Liver (tissue), 9 donors: ENCODE results near the gene ASB5. TPM values are rescaled to one million over a fixed set of nuclear protein-coding genes. Genes with fewer than 3 reads are reported as not detected.

Experiments used
- DNase-seq: peaks from one replicate; pipeline ENCODE4 v3.0.0-alpha.2; 2017; ENCODE audit warnings: low spot score
- H3K27ac ChIP-seq, 2 donors: one replicate each; pipeline ENCODE4 v1.7.0; 2013; ENCODE audit warnings: inconsistent platforms in 2 of 2, low read length in 2 of 2, control low read depth in 1 of 2, low read depth in 1 of 2, mild to moderate bottlenecking in 1 of 2
- H3K27me3 ChIP-seq, 4 donors: one replicate each; pipeline versions ENCODE4 v1.6.1 to v1.7.0; 2013; ENCODE audit warnings: low read length in 3 of 4, inconsistent platforms in 1 of 4, mild to moderate bottlenecking in 1 of 4, moderate library complexity in 1 of 4; ENCODE audit not compliant: control insufficient read depth in 4 of 4, insufficient read depth in 4 of 4
- H3K36me3 ChIP-seq, 4 donors: one replicate each; pipeline versions ENCODE4 v1.6.1 to v1.7.0; 2013; ENCODE audit warnings: low read length in 3 of 4, mild to moderate bottlenecking in 3 of 4, low read depth in 1 of 4, moderate library complexity in 1 of 4; ENCODE audit not compliant: control insufficient read depth in 4 of 4, insufficient read depth in 3 of 4
- H3K4me1 ChIP-seq, 4 donors: one replicate each; pipeline versions ENCODE4 v1.6.1 to v1.7.0; 2013; ENCODE audit warnings: low read length in 3 of 4, mild to moderate bottlenecking in 3 of 4, moderate library complexity in 1 of 4; ENCODE audit not compliant: control insufficient read depth in 4 of 4, insufficient read depth in 4 of 4
- H3K4me3 ChIP-seq, 3 donors: one replicate each; pipeline versions ENCODE4 v1.6.1 to v1.7.0; 2013; ENCODE audit warnings: low read length in 3 of 3, control low read depth in 1 of 3, low read depth in 1 of 3, mild to moderate bottlenecking in 1 of 3
- H3K9ac ChIP-seq, 2 donors: one replicate each; pipeline ENCODE4 v1.7.0; 2013; ENCODE audit warnings: low read length in 2 of 2, mild to moderate bottlenecking in 2 of 2, moderate library complexity in 2 of 2, control low read depth in 1 of 2, low read depth in 1 of 2
- H3K9me3 ChIP-seq, 4 donors: one replicate each; pipeline versions ENCODE4 v1.6.1 to v1.7.0; 2013; ENCODE audit warnings: low read length in 3 of 4; ENCODE audit not compliant: control insufficient read depth in 4 of 4
- ATF3 ChIP-seq: IDR thresholded peaks from 2 replicates; pipeline ENCODE4 v1.6.1; 2016; ENCODE audit warnings: antibody characterized with exemption
- EGR1 ChIP-seq, 2 donors: IDR thresholded peaks; 2 replicates each; pipeline ENCODE4 v1.6.1; 2016 to 2018; ENCODE audit warnings: antibody characterized with exemption in 2 of 2, low read depth in 2 of 2
- FOXA1 ChIP-seq: IDR thresholded peaks from 2 replicates; pipeline ENCODE4 v1.6.1; 2016; ENCODE audit warnings: antibody characterized with exemption
- FOXA2 ChIP-seq: IDR thresholded peaks from 2 replicates; pipeline ENCODE4 v1.6.1; 2016; ENCODE audit warnings: antibody characterized with exemption
- GABPA ChIP-seq, 2 donors: IDR thresholded peaks in 1 of 2; conservative IDR thresholded peaks in 1 of 2; 2 replicates each; pipeline ENCODE4 v1.6.1; 2016; ENCODE audit warnings: antibody characterized with exemption in 2 of 2, mild to moderate bottlenecking in 1 of 2, moderate library complexity in 1 of 2
- HNF4A ChIP-seq, 2 donors: conservative IDR thresholded peaks; 2 replicates each; pipeline ENCODE4 v1.6.1; 2016; ENCODE audit warnings: antibody characterized with exemption in 2 of 2, mild to moderate bottlenecking in 2 of 2
- HNF4G ChIP-seq: IDR thresholded peaks from 2 replicates; pipeline ENCODE4 v1.6.1; 2016; ENCODE audit warnings: antibody characterized with exemption
- JUND ChIP-seq, 2 donors: IDR thresholded peaks; 2 replicates each; pipeline ENCODE4 v1.6.1; 2016; ENCODE audit warnings: antibody characterized with exemption in 2 of 2
- NR2F2 ChIP-seq: IDR thresholded peaks from 2 replicates; pipeline ENCODE4 v1.6.1; 2016; ENCODE audit warnings: antibody characterized with exemption
- RAD21 ChIP-seq, 2 donors: IDR thresholded peaks; 2 replicates each; pipeline ENCODE4 v1.6.1; 2016; ENCODE audit warnings: antibody characterized with exemption in 2 of 2, mild to moderate bottlenecking in 2 of 2
- REST ChIP-seq: IDR thresholded peaks from 2 replicates; pipeline ENCODE4 v1.6.1; 2016; ENCODE audit warnings: antibody characterized with exemption, mild to moderate bottlenecking
- RXRA ChIP-seq, 2 donors: IDR thresholded peaks; 2 replicates each; pipeline ENCODE4 v1.6.1; 2017 to 2018; ENCODE audit warnings: antibody characterized with exemption in 2 of 2, mild to moderate bottlenecking in 1 of 2
- SP1 ChIP-seq: IDR thresholded peaks from 2 replicates; pipeline ENCODE4 v1.6.1; 2018; ENCODE audit warnings: antibody characterized with exemption, mild to moderate bottlenecking
- TAF1 ChIP-seq: conservative IDR thresholded peaks from 2 replicates; pipeline ENCODE4 v1.6.1; 2016; ENCODE audit warnings: antibody characterized with exemption, mild to moderate bottlenecking
- YY1 ChIP-seq: IDR thresholded peaks from 2 replicates; pipeline ENCODE4 v1.6.1; 2016; ENCODE audit warnings: antibody characterized with exemption, mild to moderate bottlenecking
- WGBS: extraction: QIAGEN DNeasy Blood & Tissue Kit; methylation state at CpG from one replicate; pipeline ENCODE4 v1.1.7; 2013; 5-methylcytosine and 5-hydroxymethylcytosine counted together
- polyA plus RNA-seq, 2 donors: library from polyadenylated mRNA; stranded (reverse) in 1 of 2; unstranded in 1 of 2; fragments of 200-250 nt in 1 of 2; fragments of >200 nt in 1 of 2; fragmentation: Nextera tagmentation in 1 of 2; extraction: Ambion mirVana in 1 of 2; gene quantifications; one replicate each; pipeline versions ENCODE4 v1.2.1 to v1.2.3, GENCODE V29; 2013 to 2015
- total RNA-seq, 2 donors: library from RNA; depleted of rRNA; stranded (reverse); fragments of >200 nt; gene quantifications; one replicate each; pipeline ENCODE4 v1.2.3, GENCODE V29; 2014
- TF ChIP-seq, protein P1 (sequence below): fragments of 150-350 bp; IDR thresholded peaks from 2 replicates; pipeline ENCODE4 v1.5.1; 2017; ENCODE audit warnings: improper control_type of control experiment, low read depth, low read length; ENCODE audit not compliant: missing input control
- TF ChIP-seq, protein P2 (sequence below): IDR thresholded peaks from 2 replicates; pipeline ENCODE4 v1.6.1; 2016; ENCODE audit warnings: antibody characterized with exemption
- TF ChIP-seq, protein P3 (sequence below): IDR thresholded peaks from 2 replicates; pipeline ENCODE4 v1.6.1; 2016; ENCODE audit warnings: antibody characterized with exemption
- donor health status: healthy.
- donor health status: healthy.
- donor health status: healthy.
- donor health status: healthy.
- donor health status: healthy.

The ASB5 gene
- total and polyA plus RNA-seq, 4 donors: 0.05 TPM; not detected in 3

DNA sequence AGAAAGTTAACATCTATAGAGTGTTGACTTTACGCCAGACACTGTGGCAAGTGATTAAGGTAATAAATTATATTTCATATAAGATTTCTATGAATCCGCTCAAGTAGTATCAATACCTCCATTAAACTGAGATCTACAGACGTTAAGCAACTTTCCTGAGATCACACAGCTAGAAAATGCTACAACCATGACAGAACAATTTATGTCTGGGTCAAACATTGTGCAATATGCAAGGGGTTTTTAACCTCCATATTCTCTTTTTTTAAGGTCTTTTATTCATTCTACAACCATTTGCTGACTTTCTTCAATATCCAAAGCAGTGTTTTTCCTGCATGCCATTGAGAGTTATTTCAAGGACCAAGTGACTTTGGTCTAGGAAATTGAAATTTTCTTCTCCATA, 10.9 kb downstream of the ASB5 start:
- Histone ChIP-seq H3K4me1 (no peaks in the 10 kb centered on the region), H3K36me3 (no peaks in the 10 kb centered on the region), H3K27ac (no peak overlapping the region), H3K9ac (no peak overlapping the region), H3K27me3 (no peaks in the 10 kb centered on the region), H3K4me3 (no peak overlapping the region), H3K9me3 (no peaks in the 10 kb centered on the region)
- TF ChIP-seq TAF1 (no peak), HNF4A (conservative IDR thresholded peaks at IDR 0.05) (no peak), SP1 (no peak), JUND (IDR thresholded peaks at IDR 0.05) (no peak), YY1 (no peak), FOXA1 (no peak)
- 92% methylated on average over 3 of the region's 3 CpGs for WGBS
- DNase-seq: no peak

DNA sequence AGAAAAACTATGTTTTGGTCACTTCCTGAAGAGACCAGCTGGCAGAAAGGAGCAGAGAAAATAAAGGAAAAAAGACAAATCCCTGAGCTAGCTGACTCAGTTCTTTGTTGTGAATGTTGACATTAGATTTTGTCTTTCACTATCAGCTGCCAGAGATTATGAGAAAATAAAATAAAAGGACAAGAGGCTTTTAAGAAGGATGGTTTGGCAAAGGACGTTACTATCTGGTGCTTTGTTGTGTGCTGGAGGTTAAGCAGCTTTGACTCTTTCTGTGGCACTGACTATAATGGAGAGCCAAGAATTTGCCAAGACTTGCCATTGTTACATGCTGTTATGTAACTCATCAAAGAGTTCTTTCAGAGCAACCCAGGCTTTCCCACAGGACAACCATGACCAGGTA, 12.1 kb downstream of the ASB5 start:
- peaks cover 0 to 5% (median 0%) of the 10 kb centered on the region in 4 donors for H3K4me1 ChIP-seq
- no peak overlapping the region for H3K9ac ChIP-seq
- H3K9me3 ChIP-seq: no peaks in the 10 kb centered on the region
- no peak overlapping the region for H3K4me3 ChIP-seq
- DNase-seq: no peak
- no peaks in the 10 kb centered on the region for H3K36me3 ChIP-seq
- WGBS: 44% methylated on average over 1 of the region's 1 CpG
- TF ChIP-seq FOXA1: no peak
- TF ChIP-seq TAF1: no peak
- no peak for TF ChIP-seq RAD21 (IDR thresholded peaks at IDR 0.05)
- no peak for TF ChIP-seq ATF3
- TF ChIP-seq REST: no peak
- TF ChIP-seq, protein P1, sequence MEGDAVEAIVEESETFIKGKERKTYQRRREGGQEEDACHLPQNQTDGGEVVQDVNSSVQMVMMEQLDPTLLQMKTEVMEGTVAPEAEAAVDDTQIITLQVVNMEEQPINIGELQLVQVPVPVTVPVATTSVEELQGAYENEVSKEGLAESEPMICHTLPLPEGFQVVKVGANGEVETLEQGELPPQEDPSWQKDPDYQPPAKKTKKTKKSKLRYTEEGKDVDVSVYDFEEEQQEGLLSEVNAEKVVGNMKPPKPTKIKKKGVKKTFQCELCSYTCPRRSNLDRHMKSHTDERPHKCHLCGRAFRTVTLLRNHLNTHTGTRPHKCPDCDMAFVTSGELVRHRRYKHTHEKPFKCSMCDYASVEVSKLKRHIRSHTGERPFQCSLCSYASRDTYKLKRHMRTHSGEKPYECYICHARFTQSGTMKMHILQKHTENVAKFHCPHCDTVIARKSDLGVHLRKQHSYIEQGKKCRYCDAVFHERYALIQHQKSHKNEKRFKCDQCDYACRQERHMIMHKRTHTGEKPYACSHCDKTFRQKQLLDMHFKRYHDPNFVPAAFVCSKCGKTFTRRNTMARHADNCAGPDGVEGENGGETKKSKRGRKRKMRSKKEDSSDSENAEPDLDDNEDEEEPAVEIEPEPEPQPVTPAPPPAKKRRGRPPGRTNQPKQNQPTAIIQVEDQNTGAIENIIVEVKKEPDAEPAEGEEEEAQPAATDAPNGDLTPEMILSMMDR: no peak
- TF ChIP-seq NR2F2: no peak
- no peak for TF ChIP-seq EGR1 (IDR thresholded peaks at IDR 0.05; ENCODE audit: low read depth in 2 of 2)
- no peak for TF ChIP-seq HNF4G
- no peak for TF ChIP-seq RXRA (IDR thresholded peaks at IDR 0.05)
- TF ChIP-seq, protein P2, sequence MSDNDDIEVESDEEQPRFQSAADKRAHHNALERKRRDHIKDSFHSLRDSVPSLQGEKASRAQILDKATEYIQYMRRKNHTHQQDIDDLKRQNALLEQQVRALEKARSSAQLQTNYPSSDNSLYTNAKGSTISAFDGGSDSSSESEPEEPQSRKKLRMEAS: no peak
- TF ChIP-seq FOXA2: no peak
- TF ChIP-seq, protein P3, sequence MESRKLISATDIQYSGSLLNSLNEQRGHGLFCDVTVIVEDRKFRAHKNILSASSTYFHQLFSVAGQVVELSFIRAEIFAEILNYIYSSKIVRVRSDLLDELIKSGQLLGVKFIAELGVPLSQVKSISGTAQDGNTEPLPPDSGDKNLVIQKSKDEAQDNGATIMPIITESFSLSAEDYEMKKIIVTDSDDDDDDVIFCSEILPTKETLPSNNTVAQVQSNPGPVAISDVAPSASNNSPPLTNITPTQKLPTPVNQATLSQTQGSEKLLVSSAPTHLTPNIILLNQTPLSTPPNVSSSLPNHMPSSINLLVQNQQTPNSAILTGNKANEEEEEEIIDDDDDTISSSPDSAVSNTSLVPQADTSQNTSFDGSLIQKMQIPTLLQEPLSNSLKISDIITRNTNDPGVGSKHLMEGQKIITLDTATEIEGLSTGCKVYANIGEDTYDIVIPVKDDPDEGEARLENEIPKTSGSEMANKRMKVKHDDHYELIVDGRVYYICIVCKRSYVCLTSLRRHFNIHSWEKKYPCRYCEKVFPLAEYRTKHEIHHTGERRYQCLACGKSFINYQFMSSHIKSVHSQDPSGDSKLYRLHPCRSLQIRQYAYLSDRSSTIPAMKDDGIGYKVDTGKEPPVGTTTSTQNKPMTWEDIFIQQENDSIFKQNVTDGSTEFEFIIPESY: no peak
- TF ChIP-seq GABPA (IDR thresholded peaks at IDR 0.05 in 1 of 2, conservative IDR thresholded peaks at IDR 0.05 in 1 of 2): no peak
- no peak for TF ChIP-seq JUND (IDR thresholded peaks at IDR 0.05)
- no peak for TF ChIP-seq YY1
- TF ChIP-seq HNF4A (conservative IDR thresholded peaks at IDR 0.05): no peak
- no peak overlapping the region for H3K27ac ChIP-seq
- H3K27me3 ChIP-seq: no peaks in the 10 kb centered on the region
